Activated CD4-positive, alpha-beta T cell treated with anti-CD3 and anti-CD28 coated beads, Interleukin-2, amount 50 U/mL, for 24 hours (primary cell): ENCODE results near the gene RAD50.
"Not testable (repeated sequence)": the region's sequence is repeated elsewhere in the genome, so short reads cannot be mapped to it uniquely, and the experiment has no call there.

ENCODE experiments used
- DNase-seq, 2 donors: peaks; one replicate each; pipeline ENCODE4 v3.0.0-alpha.2; 2020; ENCODE audit warnings: low read depth in 1 of 2, low spot score in 1 of 2

RAD50 gene

DNA sequence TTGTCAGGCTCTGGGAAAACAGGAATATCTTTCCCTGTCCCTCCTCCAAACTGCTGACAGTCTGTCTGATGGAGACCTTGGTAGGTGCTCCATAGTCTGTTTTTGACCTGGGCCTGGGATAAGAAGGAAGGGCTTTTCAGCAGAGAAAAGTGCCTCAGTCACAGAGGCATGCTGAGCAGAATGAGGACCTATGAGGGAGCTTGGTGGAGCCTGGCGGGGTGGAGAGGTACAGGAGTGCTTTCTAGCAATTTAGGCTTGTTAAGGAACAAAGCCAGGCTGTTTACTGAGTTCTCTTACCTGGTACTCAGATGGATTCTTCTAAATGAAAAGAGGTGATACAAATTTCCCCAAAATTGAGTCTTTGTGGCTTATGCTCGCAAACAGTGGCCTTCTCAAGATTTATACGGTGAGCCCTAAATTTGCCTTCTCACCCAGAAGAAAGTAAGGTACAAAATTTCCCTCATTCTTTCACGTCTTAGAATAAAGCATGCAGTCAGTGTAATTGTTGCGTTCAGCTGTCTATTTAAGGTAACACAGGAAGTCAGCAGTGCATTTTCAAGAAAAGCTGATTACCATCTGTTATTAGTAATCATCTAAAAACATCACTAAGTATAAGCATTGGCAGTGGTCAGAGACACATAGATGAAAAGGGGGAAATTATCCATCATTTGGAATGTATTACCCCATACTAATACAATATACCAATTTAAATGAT, 72.6 kb downstream of the RAD50 start:
- no peak for DNase-seq

DNA sequence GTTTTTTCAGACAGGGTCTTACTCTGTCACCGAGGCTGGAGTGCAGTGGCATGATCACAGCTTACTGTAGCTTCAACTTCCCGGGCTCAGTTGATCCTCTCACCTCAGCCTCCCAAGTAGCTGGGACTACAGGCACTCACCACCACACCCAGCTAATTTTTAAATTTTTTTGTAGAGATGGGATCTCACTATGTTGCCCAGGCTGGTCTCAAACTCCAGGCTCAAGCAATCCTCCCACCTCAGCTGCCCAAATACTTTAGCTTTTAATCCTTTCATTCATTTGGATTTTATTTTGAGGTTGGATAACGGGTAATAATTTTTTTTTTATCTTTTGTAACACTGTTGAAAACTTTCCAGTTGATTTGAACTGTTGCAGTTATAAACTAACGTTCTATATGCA, 76.8 kb downstream of the RAD50 start:
- DNase-seq, result not testable (repeated sequence)

DNA sequence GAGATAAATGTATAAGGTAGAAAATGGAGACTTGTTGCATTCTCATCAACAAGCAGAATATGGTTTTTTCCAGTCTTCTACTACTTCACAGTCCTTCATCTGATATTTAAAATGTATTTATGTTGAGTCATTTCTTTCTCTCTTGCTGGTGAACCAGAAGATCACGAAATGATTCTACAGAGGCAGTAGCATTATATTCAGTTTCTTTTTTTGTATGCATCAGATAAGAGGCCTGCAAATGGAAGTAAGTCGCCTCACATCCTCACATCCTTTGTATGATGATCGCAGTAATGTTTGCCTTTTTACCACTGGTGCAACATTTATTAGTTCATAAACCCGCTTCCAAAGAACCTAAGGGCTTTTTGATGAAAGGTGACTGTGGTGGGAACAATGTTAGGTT, 79.1 kb downstream of the RAD50 start:
- no peak for DNase-seq

GRCh38 chr5:132637241-132637640, 80.5 kb downstream of the RAD50 start:
- DNase-seq, result no peak

GRCh38 chr5:132639706-132640130, 82.9 kb downstream of the RAD50 start:
- no peak for DNase-seq

DNA sequence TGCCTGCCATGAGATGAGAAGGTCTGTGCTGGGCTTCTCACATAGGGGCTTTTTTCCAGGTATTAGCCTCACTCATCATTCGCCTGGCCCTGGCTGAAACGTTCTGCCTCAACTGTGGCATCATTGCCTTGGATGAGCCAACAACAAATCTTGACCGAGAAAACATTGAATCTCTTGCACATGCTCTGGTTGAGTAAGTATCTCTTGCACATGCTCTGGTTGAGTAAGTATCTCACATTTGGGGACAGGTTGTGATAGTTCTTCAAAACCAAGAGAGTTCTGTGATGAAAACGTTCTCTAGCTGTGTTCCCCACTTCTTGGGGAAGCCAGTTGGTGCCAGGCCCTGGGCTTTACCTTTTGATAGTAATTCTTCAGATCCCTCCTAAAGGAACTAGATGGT, 83.8 kb downstream of the RAD50 start:
- no peak for DNase-seq

- DNase-seq, result peak in 1 of 2 donors; percentile 31
Observed at GRCh38 chr5:132641241-132641723, 84.5 kb downstream of the RAD50 start.

- no peak for DNase-seq
Observed at GRCh38 chr5:132641841-132642240, 85.1 kb downstream of the RAD50 start.

DNA sequence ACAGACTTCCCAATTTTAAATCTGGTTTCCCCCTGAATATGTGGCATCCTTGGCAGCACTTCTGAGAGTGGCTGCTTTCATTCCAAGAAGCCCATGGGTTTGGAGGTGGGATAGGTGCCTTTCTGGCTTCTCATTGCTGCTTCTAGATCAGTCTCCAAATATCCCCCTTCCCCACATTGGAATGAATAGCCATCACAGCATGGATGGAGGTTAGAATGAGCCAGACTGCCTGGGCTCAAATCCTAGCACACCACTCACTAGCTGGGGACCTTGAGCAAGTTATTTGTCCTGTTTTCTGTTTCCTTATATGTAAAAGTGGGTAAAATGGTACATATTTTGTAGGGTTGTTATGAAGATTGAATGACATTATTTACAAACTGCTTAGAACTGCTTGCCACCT, 87.4 kb downstream of the RAD50 start:
- no peak for DNase-seq

DNA sequence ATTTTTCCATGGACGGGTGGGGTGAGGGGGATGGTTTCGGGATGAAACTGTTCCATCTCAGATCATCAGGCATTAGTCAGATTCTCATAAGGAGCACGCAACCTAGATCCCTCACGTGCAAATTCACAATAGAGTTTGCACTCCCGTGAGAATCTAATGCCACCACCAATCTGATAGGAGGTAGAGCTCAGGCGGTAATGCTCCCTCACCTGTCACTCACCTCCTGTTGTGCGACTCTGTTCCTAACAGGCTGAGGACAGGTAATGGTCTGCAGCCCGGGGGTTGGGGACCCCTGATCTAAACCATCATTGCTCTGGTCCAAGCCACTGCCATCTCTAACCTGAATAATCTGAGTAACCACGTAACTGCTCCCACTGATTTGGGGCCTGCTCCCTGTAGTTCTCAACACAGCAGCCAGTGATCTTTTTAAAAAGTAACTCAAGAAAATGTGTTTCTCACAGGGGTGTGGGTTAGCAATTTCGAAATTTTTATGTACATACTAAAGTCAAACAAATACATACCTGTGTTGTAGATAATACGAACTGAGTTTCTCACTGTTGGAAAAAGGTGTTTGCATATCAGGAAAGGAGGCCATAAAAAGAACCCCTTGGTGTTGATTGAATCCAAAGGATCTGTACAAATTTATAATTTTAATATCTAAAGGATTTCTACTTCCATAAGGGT, 89.9 kb downstream of the RAD50 start:
- no peak for DNase-seq

- no peak for DNase-seq
Observed at GRCh38 chr5:132647473-132647872, 90.7 kb downstream of the RAD50 start.

DNA sequence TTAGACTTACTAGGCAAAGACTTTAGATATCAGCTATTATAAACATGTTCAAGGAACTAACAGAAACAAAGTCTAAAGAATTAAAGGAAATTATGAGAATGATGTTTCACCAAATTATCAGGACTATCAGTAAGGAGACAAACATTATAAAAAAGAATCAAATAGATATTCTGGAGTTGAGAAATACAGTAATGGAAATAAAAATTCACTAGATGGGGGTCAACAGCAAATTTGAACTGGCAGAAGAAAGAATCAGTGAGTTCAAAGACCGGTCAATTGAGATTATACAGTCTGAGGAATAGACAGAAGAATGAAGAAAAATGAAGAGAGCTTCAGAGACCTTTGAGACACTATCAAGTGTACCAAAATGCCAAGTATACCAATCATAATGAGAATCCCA, 91.6 kb downstream of the RAD50 start:
- DNase-seq, result no peak

GRCh38 chr5:132651838-132652469, 95.2 kb downstream of the RAD50 start:
- no peak for DNase-seq

DNA sequence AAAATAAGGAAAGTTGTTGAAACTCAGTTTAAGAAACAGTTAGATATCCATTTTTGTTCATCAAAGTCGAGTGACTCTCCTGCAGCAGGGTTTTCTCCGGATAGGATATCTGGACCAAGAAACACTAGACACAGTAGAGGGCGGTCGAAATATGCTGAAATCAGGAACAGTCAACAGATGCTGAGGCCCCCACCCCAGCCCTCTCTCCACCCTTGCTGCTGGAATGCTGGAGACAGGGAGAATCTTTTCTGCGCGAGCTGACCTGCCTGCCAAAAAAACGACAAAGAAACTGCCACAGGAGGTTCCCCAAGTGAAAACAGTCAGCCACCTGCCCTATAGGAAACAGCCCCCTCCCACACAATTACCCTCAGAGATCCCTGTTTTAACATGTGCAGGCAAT, 96.9 kb downstream of the RAD50 start:
- no peak for DNase-seq

GRCh38 chr5:132655821-132656773, 99.3 kb downstream of the RAD50 start:
- no peak for DNase-seq

GRCh38 chr5:132656774-132657355, 100.1 kb downstream of the RAD50 start:
- no peak for DNase-seq

DNA sequence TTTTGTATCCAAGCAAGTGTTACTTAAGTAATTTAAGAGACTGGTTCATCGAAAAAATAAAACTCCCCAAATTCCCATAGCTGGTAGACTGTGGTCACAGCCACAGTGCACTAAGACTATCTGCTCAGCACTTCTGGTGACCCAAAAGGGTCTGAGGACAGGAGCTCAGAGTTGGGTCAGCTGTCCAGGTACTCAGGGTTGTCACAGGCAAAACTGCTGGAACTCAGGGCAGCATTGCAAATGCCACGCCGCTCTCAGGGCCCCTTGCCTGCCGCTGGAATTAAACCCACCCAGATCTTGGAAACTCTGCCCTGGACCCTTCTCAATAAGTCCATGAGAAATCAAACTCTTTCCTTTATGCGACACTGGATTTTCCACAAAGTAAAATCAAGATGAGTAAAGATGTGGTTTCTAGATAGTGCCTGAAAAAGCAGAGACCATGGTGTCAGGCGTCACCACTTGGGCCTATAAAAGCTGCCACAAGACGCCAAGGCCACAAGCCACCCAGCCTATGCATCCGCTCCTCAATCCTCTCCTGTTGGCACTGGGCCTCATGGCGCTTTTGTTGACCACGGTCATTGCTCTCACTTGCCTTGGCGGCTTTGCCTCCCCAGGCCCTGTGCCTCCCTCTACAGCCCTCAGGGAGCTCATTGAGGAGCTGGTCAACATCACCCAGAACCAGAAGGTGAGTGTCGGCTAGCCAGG, 101.1 kb downstream of the RAD50 start, which contains the start of gene IL13:
Gene IL13, plus strand, starts transcription at position 498 of the 705 bp plus-strand sequence. Its CDS starts 14 bp downstream, at position 512.
- no peak for DNase-seq

DNA sequence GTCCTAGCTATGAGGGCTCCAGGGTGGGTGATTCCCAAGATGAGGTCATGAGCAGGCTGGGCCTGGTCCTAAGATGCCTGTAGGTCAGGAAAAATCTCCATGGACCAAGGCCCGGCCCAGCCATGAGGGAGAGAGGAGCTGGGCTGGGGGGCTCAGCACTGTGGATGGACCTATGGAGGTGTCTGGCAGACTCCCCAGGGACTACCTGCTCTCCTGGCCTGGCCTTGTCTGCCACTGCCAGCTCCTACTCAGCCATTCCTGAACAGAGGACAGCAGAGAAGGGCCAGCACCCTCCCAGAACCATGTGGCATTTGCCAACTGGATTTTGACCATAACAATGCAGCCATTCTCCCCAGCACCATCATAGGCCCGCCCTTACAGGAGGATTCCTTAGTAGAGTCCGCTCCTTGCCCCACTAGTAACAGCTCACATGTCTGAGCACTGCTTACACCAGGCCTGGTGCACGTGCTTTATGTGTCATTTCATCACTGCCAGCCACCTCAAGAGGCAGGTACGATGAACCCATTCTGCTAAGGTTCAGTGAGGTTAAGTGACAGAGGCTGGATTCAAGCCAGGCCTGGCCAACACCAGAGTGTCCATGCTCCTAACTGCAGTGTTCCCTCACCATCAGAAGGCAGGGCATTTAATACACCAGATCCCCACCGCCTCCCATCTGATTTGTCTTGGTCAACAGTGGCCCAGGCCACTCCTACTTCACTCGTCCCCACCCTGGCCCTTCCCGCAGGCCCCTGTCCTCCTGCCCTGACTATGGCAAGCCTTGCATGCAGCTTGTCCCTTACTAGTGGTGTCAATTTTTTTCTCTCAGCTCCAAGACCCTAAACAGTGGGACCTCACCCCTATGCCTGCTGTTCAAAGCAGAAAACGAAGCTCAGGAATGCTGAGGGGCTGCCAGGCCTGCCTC, 101.9 kb downstream of the RAD50 start:
- DNase-seq, result no peak
